ENCODE measurements around the gene RSKR. TPM values are rescaled to one million over a fixed set of nuclear protein-coding genes. Genes with fewer than 3 reads are reported as not detected.

Gene RSKR
- total and polyA plus RNA-seq, 9 of the 15 experiments (the other 6 are each of a cell fraction or from before 2014, with no cell fraction given): 1.4 to 42.3 (median 16.2) TPM

DNA sequence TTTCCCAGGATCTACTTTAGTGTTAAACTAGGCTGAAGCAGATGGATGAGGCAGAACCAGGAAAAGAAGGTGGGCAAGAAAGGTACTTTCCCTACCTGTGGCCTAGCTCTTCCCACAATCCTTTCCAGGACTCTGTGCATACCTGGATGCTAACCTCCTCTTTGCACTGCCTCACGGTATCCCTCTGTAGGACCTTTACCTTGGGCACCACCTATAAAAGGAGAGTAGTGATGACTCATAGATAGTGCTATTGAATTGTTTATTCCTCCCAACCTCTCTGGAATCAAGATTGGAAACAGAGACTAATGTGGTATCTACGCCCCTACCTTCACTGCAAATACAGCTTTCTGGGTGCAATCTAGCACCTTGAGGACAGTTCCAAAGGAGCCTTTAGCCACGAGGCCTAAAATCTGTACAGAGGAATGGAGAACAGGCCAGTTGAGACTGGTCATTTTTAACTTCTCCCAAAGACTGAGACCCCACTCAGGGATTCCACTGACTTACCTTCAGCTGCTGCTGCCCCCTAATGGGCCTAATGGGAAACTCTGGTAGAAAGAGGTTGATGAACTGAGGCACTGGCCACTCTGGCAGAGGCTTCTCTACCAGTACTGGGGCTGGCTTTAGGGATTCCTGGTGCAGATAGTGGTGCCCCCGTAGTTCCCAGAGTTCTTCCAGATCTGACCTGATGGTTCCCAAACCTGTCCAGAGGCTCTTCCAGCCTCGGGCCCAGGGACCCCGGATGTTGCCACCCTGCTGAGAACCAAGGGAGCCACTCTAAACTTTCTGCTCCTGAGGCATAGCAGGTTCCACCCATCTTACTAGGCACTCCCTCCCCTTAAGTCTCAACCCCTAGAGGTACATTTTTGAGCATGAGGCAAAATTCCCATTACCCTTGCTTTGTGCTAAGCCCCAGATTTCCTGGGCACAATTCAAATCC, 781 bp downstream of the RSKR start (continued):
- TF ChIP-seq, protein P1, sequence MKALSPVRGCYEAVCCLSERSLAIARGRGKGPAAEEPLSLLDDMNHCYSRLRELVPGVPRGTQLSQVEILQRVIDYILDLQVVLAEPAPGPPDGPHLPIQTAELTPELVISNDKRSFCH (CRISPR knock-in tag; IDR thresholded peaks at IDR 0.05): no peak
- TF ChIP-seq, protein P1 (tag; IDR thresholded peaks at IDR 0.05): 0 out of 2 replicates have a peak, but pooled peaks have one; percentile 15
- TF ChIP-seq HLTF (IDR thresholded peaks at IDR 0.05) (no peak), POLR2AphosphoS2 (IDR thresholded peaks at IDR 0.05; ENCODE audit: low read length) (peak; percentile 67), MEF2D (tag; conservative IDR thresholded peaks at IDR 0.05; ENCODE audit: low read depth) (no peak), COPS2 (conservative IDR thresholded peaks at IDR 0.05) (no peak), KLF1 (tag; IDR thresholded peaks at IDR 0.05) (no peak), ZNF197 (CRISPR knock-in tag; IDR thresholded peaks at IDR 0.05; ENCODE audit: low read depth) (no peak), ARNT (IDR thresholded peaks at IDR 0.05) (no peak), CBX8 (IDR thresholded peaks at IDR 0.05; ENCODE audit: borderline replicate concordance, extremely low read depth, low read depth, low read length, poor library complexity, severe bottlenecking) (no peak), ZNF584 (CRISPR knock-in tag; IDR thresholded peaks at IDR 0.05; ENCODE audit: low read depth) (no peak), ZNF384 (IDR thresholded peaks at IDR 0.05; ENCODE audit: low read depth, low read length) (no peak), PHF8 (IDR thresholded peaks at IDR 0.05; ENCODE audit: borderline replicate concordance, low read length) (no peak), ZNF140 (CRISPR knock-in tag; IDR thresholded peaks at IDR 0.05) (no peak)
- TF ChIP-seq, protein P2, sequence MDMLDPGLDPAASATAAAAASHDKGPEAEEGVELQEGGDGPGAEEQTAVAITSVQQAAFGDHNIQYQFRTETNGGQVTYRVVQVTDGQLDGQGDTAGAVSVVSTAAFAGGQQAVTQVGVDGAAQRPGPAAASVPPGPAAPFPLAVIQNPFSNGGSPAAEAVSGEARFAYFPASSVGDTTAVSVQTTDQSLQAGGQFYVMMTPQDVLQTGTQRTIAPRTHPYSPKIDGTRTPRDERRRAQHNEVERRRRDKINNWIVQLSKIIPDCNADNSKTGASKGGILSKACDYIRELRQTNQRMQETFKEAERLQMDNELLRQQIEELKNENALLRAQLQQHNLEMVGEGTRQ (CRISPR knock-in tag; IDR thresholded peaks at IDR 0.05): no peak
- TF ChIP-seq, protein P3, sequence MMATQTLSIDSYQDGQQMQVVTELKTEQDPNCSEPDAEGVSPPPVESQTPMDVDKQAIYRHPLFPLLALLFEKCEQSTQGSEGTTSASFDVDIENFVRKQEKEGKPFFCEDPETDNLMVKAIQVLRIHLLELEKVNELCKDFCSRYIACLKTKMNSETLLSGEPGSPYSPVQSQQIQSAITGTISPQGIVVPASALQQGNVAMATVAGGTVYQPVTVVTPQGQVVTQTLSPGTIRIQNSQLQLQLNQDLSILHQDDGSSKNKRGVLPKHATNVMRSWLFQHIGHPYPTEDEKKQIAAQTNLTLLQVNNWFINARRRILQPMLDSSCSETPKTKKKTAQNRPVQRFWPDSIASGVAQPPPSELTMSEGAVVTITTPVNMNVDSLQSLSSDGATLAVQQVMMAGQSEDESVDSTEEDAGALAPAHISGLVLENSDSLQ (IDR thresholded peaks at IDR 0.05): no peak
- TF ChIP-seq, protein P4, sequence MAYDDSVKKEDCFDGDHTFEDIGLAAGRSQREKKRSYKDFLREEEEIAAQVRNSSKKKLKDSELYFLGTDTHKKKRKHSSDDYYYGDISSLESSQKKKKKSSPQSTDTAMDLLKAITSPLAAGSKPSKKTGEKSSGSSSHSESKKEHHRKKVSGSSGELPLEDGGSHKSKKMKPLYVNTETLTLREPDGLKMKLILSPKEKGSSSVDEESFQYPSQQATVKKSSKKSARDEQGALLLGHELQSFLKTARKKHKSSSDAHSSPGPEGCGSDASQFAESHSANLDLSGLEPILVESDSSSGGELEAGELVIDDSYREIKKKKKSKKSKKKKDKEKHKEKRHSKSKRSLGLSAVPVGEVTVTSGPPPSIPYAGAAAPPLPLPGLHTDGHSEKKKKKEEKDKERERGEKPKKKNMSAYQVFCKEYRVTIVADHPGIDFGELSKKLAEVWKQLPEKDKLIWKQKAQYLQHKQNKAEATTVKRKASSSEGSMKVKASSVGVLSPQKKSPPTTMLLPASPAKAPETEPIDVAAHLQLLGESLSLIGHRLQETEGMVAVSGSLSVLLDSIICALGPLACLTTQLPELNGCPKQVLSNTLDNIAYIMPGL (CRISPR knock-in tag; IDR thresholded peaks at IDR 0.05): no peak
- TF ChIP-seq, protein P5, sequence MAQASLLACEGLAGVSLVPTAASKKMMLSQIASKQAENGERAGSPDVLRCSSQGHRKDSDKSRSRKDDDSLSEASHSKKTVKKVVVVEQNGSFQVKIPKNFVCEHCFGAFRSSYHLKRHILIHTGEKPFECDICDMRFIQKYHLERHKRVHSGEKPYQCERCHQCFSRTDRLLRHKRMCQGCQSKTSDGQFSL (CRISPR knock-in tag; IDR thresholded peaks at IDR 0.05): no peak
- TF ChIP-seq, protein P5 (tag; IDR thresholded peaks at IDR 0.05): no peak

Measured in K562 (cell line).